ENCODE measurements around the gene TRIP10.

TRIP10 gene

GRCh38 chr19:6725513-6726231 lies 13.8 kb upstream of the TRIP10 start:
- DNase-seq (ENCODE audit: low read depth): no peak

DNA sequence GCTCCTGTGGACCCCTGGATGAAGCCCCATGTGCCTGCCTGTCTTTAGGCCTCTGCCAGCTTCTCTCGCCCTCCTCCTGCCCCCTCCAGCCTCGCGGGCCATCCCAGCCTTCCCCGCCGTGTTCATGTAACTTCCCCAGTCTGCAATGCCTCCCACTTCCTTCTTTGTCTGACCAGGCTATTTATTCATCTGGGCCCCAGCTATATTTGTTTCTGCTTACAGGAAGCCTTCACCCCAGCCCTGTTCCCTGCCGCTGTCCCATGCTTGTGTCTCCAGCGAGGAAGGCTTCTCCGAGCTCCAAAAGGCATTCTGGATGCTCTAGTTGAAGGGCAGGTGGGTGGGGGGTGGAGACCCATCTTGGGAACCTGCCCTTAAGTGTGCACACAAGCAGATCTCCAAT lies 11.1 kb upstream of the TRIP10 start:
- DNase-seq (ENCODE audit: low read depth): no peak

DNA sequence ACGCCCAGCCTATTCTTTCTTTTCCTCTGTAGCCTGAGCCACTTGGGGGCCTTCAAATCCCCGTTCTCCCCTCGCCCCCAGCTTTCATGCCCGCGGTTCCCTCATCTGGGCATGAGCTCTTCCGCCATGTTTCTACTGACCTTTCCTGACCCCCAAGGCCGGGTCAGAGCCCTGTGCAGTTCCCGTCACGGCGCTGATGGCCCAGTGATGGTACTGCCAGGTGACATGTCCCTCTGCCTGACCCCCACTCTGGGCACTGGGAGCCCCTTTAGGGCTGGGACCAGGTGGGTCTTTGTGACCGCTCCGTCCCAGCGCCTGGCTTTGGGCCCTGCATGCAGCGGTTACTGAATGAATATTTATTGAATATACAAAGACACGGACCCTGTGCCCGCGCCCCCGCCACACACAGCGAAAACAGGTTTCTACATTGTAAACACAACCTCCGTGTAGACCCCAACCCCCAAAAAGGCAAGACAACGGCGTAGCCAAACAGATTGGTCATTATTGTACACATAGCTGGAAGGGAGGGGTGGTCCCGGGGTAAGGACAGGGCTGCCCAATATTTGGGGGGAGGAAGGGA lies 9.8 kb upstream of the TRIP10 start:
- DNase-seq (ENCODE audit: low read depth): no peak

- no peak for DNase-seq (ENCODE audit: low read depth)
These were observed 9.2 kb upstream of the TRIP10 start for GRCh38 chr19:6730153-6730804.

GRCh38 chr19:6730941-6731670 lies 8.4 kb upstream of the TRIP10 start:
- no peak for DNase-seq (ENCODE audit: low read depth)

GRCh38 chr19:6731822-6732221 lies 7.7 kb upstream of the TRIP10 start:
- no peak for DNase-seq (ENCODE audit: low read depth)

DNA sequence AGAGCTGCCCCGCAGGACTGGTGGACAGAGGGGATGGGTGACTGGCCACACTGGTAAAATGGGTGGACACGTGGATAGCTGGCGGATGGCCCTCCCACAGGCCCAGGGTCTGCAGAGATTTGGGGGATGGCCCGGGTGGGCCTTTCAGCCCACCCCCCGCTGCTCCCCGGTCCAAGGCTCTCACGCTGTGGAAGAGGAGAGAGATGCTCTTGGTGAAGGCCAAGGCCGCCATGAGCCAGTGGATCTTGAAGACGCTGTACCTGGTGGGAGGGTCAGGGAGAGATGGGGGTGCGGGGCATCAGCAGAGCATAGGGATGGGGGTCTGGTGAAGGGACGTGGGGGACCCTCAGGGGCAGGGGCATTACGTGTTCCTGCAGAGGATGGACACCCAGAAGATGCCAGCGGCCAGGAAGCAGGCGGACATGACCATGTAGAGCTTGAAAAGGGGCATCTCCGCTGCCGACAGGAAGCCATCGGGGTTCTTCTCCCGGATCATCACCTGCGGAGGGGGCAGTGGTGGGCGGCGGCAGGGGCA lies 6.6 kb upstream of the TRIP10 start:
- DNase-seq (ENCODE audit: low read depth): no peak

GRCh38 chr19:6733338-6734095 lies 6.0 kb upstream of the TRIP10 start:
- no peak for DNase-seq (ENCODE audit: low read depth)

GRCh38 chr19:6734096-6734696 lies 5.3 kb upstream of the TRIP10 start:
- no peak for DNase-seq (ENCODE audit: low read depth)

DNA sequence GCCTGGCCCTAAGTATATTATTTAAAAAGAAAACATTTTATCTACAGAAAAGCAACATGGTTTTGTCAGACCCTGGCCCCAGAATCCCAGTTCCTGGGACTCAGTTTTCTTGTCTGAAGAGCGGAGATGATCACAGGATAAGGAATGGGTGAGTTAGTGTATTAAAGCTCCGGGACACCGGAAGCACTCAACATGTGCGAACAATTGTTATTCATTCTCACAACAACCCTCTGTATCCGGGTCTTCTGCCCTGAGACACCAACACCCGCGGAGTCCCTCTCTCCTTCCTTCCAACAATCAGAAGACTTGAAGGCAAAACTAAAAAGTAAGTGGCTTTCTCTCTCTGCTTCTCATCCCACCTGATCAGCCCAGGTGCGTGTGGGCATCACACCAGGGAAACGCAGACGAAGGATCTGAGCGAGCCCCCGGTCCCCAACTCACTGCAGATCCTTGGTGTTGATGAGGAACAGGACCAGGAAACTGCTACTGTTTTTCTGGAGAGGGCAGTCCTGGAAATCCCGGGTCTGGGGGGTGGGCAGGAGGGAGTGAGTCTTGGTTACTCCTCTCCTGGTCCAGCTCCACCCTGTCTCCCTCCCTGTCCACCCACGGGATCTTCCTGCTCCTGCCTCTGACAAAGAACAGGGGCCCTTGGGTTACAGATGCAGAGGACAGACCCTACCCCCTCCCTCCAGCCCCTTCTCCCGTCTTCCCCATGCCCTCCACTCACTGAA lies 4.1 kb upstream of the TRIP10 start:
- DNase-seq (ENCODE audit: low read depth): no peak

GRCh38 chr19:6736169-6736916 lies 3.1 kb upstream of the TRIP10 start:
- DNase-seq (ENCODE audit: low read depth): peak; percentile 35

DNA sequence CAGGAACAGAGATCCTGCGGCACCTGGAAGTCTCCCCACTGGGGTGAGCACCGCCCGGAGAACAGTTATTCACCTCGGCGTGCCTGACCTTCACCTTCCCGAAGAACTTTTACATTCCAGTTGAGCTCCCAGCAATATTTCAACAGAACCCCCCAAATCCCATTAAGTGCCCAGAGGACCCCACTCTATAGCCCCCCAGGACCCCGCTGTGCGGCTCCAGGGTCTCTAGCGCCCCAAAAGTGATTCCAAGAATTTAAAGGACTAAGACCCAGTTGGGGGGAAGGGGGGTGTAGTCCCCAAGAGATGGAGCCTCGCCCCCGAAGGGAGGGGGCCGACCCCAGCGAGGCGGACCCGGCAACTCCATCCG lies 2.6 kb upstream of the TRIP10 start:
- DNase-seq (ENCODE audit: low read depth): no peak

DNA sequence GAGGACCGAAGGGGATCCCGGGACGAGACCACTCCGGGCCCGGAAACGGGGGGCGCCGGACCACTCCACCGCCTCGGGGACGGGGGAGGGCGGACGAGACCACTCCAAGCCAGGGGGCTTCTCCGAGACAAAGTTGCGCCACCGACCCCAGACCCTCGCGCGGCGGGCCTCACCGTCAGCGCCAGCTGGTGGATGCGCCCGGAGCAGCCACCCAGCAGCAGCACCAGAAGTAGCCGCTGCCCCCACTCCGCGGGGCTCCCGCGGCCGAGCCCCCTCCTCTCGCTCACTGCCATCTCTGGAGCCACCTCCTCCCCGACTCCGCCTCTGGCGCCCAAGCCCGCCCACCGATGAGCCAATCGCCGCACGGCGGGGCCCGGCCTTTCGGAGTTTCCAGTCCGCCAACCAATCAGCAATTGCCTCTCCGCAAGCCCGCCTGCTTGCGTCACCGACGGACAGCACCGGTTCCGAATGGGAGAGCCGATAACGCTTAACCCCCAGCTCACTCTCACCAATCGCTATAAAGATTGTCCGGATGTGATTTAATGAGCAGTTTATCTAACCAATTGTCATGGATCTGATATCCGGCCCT lies 2.1 kb upstream of the TRIP10 start, which contains the start of gene GPR108:
Gene GPR108 (minus strand): TSS at position 297 of the 589 bp plus-strand sequence. CDS start 4 bp downstream, at position 293.
- DNase-seq (ENCODE audit: low read depth): peak; percentile 95

DNA sequence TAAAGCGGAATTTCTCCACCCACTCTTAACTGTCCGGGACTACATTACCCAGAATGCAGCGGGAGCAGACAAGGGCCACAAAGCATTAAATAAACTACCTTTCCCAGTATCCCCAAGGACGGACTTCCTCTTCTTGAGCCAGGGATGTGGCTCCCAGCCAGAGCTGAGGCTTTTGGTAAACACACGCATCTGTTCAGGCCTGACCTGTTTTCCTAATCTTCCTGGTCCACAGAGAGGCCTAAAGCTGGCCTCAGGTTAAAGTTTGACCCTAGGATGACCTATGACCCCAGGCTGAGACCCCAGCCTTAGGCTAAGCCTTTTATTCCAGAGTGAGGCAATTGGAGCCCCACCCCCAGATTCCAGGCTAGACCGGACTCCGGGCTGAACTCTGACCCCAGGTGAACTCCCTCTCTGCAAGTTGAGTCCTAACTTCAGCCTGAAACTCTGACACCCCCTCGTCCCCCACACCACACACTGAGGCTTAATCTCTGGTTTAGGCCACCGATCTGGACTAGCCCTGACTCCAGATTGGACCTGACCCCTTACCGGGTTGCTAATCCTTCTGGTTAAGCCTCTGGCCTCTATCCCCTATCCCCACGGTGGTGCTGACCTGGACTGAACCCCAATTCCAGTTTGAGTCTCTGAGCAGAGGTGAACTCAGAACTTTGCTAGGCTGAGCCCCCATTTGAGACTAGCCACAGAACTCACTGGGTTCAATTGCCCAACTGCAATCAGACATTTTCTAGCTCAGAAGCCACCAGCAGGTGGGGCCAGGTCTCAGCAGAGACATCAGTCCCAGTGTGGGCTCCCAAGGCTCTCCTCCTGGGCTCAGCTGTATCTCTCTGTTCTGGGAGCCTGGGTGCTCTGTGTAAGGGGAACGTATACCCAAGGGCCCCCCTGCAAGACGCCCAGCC lies 1.4 kb upstream of the TRIP10 start:
- DNase-seq (ENCODE audit: low read depth): peak; percentile 29

DNA sequence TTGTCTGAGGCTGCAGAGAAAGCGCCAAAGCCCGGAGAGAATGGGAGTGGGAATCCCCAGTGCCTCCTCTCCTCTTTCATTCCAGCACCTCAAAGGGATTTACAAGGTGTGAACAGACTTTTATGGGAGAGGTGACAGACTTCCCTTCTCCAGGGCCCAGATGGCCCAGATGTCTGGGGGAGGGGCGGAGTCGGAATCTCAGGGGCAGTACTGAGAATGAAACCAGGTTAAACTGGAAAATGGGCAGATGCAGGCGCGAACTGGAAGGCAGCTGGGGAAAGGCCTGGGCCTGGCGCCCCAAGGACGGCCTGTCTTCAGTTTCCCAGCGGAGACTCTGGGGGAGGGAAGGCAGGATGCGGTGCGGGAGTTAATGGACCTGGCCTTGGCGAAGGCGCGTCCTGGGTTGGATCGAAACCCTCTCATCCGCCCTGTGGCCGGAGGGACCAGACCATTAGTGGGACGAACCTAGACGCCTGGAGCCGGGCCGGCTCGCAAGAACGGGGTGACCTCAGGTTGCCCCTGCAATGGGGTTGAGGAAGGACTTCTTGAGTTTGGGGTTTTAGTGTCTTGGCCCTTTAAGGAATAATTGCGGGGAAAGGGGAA lies 592 bp upstream of the TRIP10 start:
- no peak for DNase-seq (ENCODE audit: low read depth)

- DNase-seq (ENCODE audit: low read depth): no peak
These were observed 556 bp downstream of the TRIP10 start for GRCh38 chr19:6739883-6740588.

All from stimulated activated CD8-positive, alpha-beta memory T cell treated with anti-CD3 and anti-CD28 coated beads, Interleukin-15, amount 100 ng/mL, for 24 hours (primary cell).